Measurements from ENCODE around the gene MGRN1.

DNA sequence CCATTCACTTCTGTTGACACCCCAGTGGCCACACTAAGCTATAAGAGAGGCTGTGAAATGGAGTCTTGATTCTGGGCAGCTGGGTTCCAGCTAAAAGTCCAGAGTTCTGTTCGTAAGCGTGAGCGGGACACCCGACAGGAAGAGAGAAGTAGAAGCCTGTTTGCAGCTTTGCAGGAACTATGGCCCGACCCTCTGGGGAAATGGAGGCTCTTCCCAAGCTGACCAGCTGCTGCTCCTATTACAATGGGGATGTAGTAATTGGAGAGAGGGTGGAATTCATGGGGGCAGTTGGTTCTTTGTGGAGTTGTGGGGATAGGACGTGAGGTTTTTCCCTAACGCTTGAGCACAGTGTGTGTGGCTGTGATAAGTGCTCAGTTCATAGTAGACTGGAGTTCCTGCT, 38.3 kb upstream of the MGRN1 start:
- no peak for TF ChIP-seq CTCF (IDR thresholded peaks at IDR 0.05)
- TF ChIP-seq POLR2AphosphoS5 (IDR thresholded peaks at IDR 0.05; ENCODE audit: insufficient read depth in 1 of 2, low read depth in 1 of 2) = no peak
- TF ChIP-seq POLR2A (IDR thresholded peaks at IDR 0.05) = no peak
